Right lobe of liver (tissue), 4 donors: ENCODE results near the gene MRAP.

ENCODE experiments used
- CTCF ChIP-seq, 4 donors: fragments of 200-600 bp in 3 of 4; fragments of 450-650 bp in 1 of 4; IDR thresholded peaks; one replicate each; pipeline versions ENCODE4 v1.5.1 to v1.8.0; 2016 to 2022; ENCODE audit warnings: antibody characterized with exemption in 4 of 4, mild to moderate bottlenecking in 2 of 4
- POLR2A ChIP-seq: fragments of 450-650 bp; IDR thresholded peaks from one replicate; pipeline ENCODE4 v1.6.1; 2017; ENCODE audit warnings: antibody characterized with exemption, mild to moderate bottlenecking
- donor health status: DM: no; HTN: no; CAD: no.
- donor health status: DM: no; HTN: no; CAD: no.
- donor health status: DM: no; HTN: yes; CAD: no.

DNA sequence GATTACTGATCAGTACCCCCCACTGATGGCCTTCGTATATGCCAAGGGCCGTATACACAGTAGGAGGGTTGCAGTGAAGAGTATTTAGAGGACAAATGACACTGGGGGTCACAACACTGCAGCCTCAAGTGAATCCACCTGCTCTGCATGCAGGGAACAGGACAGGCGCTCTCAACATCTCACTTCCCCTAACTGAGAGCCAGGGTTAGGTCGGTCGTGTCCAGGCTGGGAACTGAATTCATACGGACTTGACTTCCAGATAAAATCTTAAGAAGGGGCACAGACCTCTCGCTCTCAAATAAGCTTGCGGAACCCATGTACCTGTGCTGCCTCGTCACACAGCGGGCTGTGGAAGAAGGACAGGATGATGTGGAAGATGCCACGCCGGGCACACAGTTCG, 22.8 kb downstream of the MRAP start:
- TF ChIP-seq CTCF (IDR thresholded peaks at IDR 0.05) = no peak
- no peak for TF ChIP-seq POLR2A
